WI38 (cell line): ENCODE results near the gene ADAT3.

ENCODE experiments used
- H3K4me3 ChIP-seq: 2 replicates; pipeline ENCODE4 v1.5.1; 2011; ENCODE audit warnings: low read depth, mild to moderate bottlenecking, control low read depth, low read length
- TF ChIP-seq, protein P1 (sequence below): IDR thresholded peaks from 2 replicates; pipeline ENCODE4 v1.5.1; 2012; ENCODE audit warnings: low read depth, mild to moderate bottlenecking, control low read depth, low read length

Gene ADAT3

DNA sequence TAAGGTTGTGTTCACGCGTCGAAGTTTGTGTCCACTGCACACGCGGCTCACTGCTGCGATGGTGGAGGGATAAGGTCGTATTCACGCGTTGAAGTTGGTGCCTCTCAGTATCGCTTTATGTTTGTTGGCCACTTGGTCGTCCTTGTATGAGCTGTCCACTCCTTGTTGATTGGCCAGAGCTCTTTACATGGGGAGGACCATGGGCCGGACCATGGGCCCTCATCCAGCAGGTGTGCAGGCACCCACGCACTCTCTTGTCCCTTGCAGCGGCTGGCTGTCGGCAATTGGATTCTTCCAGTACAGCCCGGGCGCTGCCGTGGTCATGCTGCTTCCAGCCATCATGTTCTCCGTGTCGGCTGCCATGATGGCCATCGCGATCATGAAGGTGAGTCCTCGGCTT is 17.6 kb downstream of the ADAT3 start:
- TF ChIP-seq, protein P1, sequence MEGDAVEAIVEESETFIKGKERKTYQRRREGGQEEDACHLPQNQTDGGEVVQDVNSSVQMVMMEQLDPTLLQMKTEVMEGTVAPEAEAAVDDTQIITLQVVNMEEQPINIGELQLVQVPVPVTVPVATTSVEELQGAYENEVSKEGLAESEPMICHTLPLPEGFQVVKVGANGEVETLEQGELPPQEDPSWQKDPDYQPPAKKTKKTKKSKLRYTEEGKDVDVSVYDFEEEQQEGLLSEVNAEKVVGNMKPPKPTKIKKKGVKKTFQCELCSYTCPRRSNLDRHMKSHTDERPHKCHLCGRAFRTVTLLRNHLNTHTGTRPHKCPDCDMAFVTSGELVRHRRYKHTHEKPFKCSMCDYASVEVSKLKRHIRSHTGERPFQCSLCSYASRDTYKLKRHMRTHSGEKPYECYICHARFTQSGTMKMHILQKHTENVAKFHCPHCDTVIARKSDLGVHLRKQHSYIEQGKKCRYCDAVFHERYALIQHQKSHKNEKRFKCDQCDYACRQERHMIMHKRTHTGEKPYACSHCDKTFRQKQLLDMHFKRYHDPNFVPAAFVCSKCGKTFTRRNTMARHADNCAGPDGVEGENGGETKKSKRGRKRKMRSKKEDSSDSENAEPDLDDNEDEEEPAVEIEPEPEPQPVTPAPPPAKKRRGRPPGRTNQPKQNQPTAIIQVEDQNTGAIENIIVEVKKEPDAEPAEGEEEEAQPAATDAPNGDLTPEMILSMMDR, result no peak
- H3K4me3 ChIP-seq, result no peak overlapping the region

DNA sequence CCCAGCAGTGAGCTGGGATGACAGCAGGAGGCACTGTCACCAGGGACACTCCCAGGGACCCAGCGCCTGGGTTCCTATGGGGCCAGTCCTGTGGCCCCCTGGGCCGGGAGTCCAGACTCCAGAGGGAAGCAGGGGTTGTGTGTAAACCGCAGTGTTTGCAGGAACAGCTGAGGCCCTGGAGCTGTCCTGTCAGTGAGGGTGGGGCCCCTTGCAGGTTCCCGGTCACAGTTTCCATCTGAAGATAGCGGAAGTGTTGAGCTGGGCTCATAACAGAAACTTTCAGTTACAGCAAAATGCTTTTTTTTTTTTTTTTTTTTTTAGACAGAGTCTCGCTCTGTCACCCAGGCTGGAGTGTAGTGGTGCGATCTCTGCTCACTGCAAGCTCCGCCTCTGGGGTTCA is 18.1 kb downstream of the ADAT3 start:
- TF ChIP-seq, protein P1, result no peak
- no peak overlapping the region for H3K4me3 ChIP-seq

DNA sequence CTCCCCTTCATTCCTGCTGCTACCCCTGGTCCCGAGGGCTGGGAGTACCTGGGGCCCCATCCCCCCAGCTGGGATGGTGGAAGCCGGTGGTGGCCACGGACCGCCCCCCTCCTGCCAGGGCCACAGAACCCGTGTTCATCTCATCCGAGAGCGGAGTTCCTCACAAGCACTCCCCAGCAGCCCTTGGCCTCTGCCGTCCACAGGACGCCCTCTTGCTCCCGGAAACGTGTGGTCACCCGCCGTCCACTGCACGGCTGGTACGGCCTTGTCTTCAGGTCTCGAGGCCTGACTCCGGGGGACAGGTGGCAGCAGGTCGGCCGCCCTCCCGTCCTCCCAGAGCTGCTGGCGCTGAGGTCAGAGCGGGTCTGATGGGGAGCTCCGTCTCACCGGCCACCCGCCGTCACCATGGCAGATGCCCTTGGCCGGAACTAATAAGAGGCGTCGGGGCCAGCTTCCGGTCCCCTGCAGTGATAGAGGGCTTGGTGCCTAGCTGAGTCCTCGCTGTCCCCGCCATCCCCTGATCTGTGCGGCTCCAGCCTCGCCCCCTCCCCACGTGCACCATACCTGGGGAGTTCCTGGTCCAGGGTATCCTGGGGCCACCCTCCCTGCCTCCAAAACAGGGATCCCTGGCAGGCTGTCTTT is 19.2 kb downstream of the ADAT3 start:
- H3K4me3 ChIP-seq, result no peak overlapping the region
- TF ChIP-seq, protein P1, result no peak

DNA sequence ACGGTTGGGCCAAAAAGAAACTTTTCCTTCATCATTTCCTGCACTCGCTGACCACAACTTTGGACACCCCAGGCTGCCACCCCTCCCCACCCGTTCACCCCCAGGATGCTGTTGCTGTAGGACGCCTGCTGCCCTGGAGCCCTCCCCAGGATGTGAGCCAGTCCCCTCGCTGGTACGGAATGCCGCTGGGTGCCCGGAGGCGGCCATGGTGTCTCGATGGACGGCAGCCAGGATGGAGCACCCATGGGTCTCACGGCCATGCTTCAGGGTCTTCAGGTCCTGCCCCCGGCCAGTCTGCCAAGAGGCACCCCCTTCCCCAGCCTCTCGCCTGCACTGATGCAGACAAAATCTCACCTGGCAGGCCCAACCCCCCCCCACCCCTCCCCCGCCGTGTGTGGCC is 20.3 kb downstream of the ADAT3 start:
- TF ChIP-seq, protein P1, result no peak
- no peak overlapping the region for H3K4me3 ChIP-seq

DNA sequence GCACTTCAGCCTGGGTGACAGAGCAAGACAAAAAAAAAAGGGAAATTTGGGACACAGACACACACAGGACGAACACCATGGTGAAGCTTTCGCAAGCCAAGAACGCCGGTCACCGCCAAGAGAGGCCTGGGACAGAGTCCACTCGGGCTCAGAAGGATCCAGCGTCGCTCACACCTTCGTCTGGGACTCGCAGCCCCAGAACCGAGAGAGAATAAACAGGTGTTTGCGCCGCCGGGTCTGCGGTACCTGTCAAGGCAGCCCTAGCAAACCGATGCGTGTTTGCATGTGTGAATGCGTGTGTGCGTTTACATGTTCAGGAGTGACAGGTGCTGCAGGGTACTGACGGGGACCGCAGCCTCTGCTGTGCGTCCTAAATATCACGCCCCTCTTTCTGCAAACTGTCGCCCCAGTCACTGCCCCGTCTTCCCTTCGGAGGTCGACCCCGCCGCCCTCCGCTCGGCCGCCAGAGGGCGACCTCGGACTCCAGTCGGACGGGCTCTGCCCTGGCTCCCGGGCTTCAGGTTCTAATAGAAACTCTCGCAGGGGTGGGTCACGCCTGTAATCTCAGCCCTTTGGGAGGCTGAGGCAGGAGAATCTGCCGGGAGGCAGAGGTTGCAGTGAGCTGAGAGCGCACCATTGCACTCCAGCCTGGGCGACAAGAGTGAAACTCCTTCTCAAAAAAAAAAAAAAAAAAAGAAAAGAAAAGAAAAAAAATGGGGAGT is 24.0 kb downstream of the ADAT3 start:
- H3K4me3 ChIP-seq, result peak overlapping the region; percentile 37
- TF ChIP-seq, protein P1, result peak; percentile 66

DNA sequence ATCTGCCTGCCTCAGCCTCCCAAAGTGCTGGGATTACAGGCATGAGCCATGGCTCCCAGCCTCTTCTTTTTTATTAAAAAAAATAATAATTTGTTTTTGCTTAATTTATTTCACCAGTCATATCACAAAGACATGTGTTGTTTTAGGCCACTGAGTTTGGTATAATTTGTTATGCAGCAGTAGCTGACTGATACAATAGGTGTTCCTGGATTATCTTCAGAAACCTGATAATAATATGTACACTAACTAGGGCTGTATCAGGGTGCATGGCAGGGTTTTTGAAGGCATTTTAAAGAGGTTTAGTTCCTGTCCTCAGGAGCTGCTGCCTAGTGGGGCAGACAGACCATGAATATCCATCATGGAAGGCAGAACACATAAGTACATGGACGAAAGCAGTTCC is 26.2 kb downstream of the ADAT3 start:
- no peak overlapping the region for H3K4me3 ChIP-seq
- TF ChIP-seq, protein P1, result no peak

DNA sequence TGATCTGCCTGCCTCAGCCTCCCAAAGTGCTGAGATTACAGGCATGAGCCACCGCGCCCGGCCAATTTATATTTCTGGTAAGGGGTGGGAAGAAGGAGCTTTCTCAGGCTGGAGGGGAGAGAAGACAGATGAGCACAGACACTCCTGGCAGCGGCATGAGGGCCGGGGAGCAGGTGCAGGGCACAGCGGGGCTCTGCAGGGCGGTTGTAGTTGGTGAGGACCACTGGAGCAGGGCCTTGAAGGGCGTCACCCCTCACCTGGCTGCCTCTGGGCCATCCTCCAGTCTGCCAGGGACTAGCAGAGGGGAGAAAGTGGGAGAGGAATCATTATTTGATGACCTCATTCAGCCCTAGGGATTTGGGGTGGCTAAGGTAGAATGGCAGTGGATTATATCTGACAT is 27.2 kb downstream of the ADAT3 start:
- no peak overlapping the region for H3K4me3 ChIP-seq
- TF ChIP-seq, protein P1, result no peak
